Fibroblast of the aortic adventitia (primary cell): Measurements from ENCODE around the gene ALOX15B. TPM values are rescaled to one million over a fixed set of nuclear protein-coding genes. Genes with fewer than 3 reads are reported as not detected.
"Not testable (repeated sequence)": the region's sequence is repeated elsewhere in the genome, so short reads cannot be mapped to it uniquely, and the experiment has no call there.

ENCODE experiments used
- DNase-seq: peaks from one replicate; pipeline ENCODE4 v3.0.0-alpha.2; 2010; ENCODE audit warnings: low read depth
- H3K4me3 ChIP-seq: 2 replicates; pipeline ENCODE4 v1.5.1; 2011; ENCODE audit warnings: low read depth, mild to moderate bottlenecking, control low read depth, low read length, moderate library complexity
- CTCF ChIP-seq: IDR thresholded peaks from 2 replicates; pipeline ENCODE4 v1.5.1; 2011; ENCODE audit warnings: mild to moderate bottlenecking, low read length, control low read depth, inconsistent platforms; ENCODE audit not compliant: insufficient read depth
- total RNA-seq: library from RNA; depleted of rRNA; stranded (reverse); fragments of >200 nt; gene quantifications from 2 replicates; pipeline ENCODE4 v1.2.3, GENCODE V29; 2012; ENCODE audit warnings: low replicate concordance

Gene ALOX15B
- total RNA-seq, 1 donor: not detected

GRCh38 chr17:8019665-8020650, 18.9 kb upstream of the ALOX15B start:
- peak; percentile 45 for DNase-seq
- no peak for TF ChIP-seq CTCF
- no peak overlapping the region for H3K4me3 ChIP-seq

- DNase-seq: no peak
- no peak for TF ChIP-seq CTCF
- H3K4me3 ChIP-seq: no peak overlapping the region
Measured at GRCh38 chr17:8020776-8021564, 17.9 kb upstream of the ALOX15B start.

- TF ChIP-seq CTCF: no peak
- H3K4me3 ChIP-seq: no peak overlapping the region
- no peak for DNase-seq
Measured at GRCh38 chr17:8021565-8022359, 17.1 kb upstream of the ALOX15B start.

- H3K4me3 ChIP-seq: no peak overlapping the region
- DNase-seq: no peak
- no peak for TF ChIP-seq CTCF
Measured at GRCh38 chr17:8022360-8023003, 16.4 kb upstream of the ALOX15B start.

GRCh38 chr17:8024161-8024560, 14.7 kb upstream of the ALOX15B start:
- not testable (repeated sequence) for H3K4me3 ChIP-seq, DNase-seq

- no peak for DNase-seq
- no peak overlapping the region for H3K4me3 ChIP-seq
- TF ChIP-seq CTCF: no peak
Measured at GRCh38 chr17:8025176-8025911, 13.5 kb upstream of the ALOX15B start.
